Activated gamma-delta T cell treated with anti-CD3 and anti-CD28 coated beads, Interleukin-2, amount 50 U/mL, for 16 hours (primary cell): ENCODE data around the gene IL20.

Source experiments
- DNase-seq: peaks from one replicate; pipeline ENCODE4 v3.0.0-alpha.2; 2020; ENCODE audit warnings: low read depth

The IL20 gene

DNA sequence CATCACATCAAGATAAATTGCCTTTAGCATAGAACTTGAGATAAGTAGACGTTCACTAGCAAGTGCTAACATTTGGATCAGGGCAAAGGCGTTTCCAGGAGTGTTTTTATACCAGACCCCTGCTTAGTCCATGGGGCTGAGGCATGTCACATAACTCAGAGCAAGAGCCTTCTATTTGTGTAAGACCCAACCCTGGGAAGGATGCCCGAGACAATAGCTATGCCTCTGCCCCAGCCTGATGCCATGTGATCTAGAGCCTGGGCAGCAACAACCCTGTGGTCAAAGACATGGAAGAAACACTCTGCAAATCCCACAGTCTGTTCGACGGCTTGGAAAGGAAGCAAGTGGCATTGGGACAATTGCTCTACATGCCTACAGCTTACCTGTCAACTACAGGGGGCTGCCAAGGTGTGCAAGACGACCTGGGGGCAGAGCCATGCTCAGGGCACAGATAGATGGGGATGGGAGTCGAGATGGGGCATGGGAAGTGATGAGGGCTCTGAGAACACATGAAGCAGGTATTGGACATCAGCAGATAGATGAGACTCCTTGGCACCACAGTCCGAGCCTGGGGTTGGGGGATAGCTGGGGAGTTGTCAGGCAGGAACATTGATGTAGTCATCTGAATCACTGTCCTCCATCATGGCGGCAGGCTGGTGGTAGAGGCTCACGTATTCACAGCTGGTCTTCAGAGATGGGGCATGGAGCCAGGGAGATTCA lies 39.2 kb downstream of the IL20 start:
- DNase-seq = no peak

DNA sequence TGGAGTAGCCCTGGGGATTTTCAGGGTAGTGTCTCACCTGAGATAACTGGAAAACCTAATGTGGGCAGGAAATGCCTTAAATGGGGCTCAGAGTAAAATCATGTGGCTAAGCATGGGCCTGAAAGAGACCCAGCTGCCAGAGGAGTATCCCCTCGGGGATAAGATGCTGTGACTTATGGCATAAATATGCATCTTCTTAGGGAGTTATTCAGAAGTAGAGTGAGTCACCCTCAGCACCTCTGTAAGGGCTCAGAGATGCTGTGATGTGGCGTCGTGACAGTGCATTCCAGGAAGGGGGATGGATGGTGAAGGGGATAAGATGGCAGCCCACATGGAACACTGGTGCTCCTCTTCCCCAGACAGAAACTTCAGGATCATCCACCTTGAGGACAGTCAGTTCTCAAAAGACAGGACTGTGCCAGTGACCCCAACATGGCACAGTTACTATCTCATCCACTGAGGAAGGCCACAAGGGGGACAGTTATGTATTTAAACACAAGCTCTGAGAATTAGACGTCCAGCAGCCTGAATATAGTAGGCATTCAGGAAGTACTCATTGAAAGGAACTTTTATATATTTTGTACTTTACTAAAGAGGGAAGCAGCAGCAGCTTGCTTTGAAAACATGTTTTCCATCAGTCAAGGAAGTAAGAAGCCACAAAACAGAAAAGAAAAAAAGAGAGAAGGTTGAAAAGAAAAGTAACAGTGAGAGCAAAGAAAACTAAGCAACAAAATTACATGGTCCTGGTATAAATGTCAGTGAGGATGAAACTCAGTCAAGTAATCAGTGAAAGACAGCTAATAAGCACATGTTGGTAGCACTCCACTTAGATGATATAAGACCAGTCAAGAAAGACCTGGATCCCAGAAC lies 40.1 kb downstream of the IL20 start:
- no peak for DNase-seq

DNA sequence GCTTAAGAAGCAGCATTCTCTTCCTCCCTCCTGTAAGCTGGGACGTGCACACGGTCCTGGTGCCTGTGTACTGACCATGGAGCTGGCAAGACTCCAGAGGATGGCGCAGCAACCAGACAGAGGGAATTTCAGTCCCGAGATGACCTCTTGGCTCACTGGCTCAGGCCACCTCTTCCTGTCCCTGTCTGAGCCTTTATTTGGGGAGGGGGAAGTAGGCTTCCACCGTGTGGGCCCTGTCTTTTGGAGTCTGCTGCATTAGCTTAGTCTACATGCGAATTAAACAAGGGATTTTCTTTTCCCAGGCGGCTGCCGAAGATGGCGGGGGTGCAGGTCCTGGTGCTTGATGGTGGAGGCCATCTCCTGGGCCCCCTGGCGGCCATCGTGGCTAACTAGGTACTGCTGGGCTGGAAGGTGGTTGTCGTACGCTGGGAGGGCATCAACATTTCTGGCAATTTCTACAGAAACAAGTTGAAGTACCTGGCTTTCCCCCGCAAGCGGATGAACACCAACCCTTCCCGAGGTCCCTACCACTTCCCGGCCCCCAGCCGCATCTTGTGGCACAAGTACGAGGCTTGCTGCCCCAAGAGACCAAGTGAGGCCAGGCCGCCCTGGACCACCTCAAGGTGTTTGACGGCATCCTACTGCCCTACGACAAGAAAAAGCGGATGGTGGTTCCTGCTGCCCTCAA lies 42.0 kb downstream of the IL20 start:
- DNase-seq = no peak

DNA sequence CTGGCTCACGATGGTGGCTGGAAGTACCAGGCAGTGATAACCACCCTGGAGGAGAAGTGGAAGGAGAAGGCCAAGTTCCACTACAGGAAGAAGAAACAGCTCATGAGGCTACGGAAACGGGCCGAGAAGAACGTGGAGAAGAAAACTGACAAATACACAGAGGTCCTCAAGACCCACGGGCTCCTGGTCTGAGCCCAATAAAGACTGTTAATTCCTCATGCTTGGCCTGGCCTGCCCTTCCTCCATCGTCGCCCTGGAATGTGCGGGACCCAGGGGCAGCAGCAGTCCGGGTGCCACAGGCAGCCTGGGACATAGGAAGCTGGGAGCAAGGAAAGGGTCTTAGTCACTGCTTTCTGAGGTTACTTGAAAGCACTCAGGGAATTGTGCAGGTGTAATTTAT lies 42.6 kb downstream of the IL20 start:
- no peak for DNase-seq

DNA sequence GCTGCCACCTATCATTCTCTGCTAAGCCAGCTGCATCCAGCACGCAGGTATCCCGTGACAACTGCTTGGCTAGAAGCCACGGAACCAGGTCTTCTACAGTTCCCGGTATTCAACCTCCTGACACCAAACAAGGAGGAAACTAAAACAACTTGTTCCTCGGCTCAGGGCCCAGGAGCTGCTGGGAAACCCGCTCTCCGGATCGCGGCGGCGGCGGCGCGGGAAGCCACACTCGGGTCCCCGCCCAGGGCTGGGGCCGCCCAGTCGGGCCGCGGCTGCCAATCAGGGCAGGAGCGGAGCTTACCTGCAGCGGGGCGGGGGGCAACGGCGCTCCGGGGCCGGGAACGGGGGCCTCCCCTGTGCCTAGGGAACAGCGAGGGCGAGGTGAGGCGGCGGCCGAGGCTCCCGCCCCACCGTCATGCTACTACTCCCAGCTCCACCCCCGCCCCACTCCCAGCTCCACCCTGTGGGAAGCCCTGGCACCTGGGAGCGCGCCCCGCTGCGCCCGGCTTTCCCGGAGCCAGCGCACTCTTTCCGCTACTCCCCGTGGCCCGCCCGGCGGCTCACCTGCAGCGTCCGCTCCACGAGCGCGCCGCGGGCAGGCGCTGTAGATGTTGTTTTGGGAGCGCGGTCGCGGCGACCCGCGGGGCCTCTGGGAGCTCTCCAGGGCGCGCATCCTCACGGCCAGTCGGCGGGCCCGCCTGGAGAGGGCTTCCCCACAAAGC lies 43.9 kb downstream of the IL20 start:
- DNase-seq = no peak

DNA sequence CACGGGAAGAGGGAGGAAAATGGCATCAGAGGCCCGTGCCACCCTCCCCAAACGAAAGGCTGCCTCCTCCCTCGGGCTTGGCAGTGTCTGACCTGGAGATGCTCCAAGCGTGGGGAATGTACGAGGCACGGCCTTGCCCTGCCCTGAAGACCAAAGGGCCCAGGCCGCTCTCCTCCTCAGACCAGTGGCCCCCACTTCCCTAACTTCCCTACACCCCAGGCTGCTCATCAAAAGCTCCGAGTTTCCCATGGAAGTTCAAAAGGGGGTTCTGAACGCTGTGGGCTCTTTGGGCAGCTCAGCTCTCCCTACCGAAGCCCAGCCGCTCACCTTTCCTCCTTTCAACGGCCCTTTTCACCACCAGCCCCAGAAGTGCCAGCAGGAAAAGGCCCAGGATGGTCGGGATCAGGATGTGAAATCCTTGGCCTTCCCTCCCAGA lies 44.5 kb downstream of the IL20 start:
- DNase-seq = no peak

DNA sequence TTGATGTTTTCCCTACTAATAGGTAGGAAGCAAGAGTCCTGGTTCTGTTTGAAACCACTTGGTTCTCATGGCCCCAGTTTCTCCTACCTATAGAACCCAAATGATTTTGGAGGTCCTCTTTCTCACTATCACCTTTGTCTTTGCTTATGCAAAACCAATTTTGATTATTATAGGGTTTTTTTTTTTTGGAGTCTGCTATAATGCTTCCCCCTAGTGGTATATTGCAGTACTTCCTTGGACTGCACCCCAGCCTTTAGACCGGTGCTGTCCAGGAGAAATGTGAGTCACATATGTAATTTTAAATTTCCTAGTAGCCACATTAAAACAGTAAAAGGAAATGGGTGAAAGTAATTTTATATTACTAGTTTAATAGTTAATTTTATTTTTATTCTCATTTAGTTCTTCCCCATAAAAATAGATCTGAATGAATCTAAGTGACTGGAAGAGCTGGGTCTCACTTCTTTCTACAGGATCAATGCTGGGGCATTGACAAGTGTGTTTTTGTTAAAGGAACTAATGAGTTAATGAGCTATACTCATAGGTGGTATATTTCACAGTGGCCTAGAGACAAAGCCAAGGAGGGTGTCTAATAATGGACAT lies 45.7 kb downstream of the IL20 start:
- DNase-seq = no peak

DNA sequence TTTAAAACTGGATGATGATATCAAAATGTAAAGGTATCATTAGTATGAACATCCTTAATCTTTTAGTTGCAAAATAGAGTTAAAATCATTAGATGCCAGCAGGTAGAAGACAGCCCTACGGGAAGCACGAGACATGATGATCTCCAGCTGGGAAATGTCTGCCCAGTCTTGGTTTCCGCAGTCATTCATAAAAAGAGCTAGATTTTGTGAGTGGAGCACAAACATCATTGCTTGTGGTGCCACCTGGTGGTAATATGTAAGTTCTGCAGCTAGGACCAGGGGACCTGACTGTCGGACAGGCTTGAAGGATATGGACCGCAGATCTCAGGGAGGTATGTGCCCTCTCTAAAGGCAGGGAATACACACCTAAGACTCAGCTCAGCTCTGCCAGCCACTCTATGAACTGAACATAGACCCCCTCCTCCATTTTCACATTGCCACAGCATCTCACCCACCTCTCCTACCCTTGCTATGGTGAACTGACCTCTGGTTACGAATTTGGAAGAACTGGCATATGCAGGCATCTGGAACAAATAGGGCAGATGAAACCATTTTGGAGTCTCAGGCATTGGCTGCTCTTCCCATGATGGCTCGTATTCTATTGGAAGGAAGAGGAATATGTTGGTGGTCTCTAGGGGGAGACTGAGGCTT lies 47.1 kb downstream of the IL20 start:
- peak; percentile 47 for DNase-seq

DNA sequence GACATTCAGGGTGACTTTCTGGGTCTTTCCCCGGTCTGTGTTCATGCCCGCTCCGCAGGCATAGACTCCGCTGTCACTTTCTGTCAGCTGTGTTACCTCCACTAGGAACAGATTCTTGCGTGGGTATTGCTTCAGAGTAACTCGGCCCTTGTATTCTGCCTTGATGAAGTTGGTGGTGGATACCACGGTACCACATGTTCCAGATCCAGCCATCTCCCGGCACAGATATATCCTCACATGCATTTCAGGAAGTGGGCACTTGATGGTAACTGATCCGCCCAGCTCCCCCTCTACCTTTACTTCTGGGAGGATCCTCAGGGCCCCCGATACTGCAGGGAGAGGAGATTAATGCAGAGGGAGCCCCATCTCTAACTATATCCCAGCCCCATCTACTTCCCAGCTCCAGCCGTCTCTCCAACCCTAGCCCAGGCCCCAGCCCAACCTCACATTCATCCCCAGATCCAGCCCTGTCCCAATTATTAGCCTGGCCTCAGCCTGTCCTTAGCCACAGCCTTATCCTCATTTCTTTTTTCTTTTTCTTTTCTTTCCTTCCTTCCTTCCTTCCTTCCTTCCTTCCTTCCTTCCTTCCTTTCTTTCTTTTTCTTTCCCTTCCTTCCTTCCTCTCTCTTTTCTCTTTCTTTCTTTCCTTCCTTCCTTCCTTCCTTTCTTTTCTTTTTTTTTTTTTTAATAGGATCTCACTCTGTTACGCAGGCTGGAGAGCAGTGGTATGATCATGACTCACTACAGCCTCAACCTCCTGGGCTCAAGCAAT lies 48.5 kb downstream of the IL20 start:
- no peak for DNase-seq

DNA sequence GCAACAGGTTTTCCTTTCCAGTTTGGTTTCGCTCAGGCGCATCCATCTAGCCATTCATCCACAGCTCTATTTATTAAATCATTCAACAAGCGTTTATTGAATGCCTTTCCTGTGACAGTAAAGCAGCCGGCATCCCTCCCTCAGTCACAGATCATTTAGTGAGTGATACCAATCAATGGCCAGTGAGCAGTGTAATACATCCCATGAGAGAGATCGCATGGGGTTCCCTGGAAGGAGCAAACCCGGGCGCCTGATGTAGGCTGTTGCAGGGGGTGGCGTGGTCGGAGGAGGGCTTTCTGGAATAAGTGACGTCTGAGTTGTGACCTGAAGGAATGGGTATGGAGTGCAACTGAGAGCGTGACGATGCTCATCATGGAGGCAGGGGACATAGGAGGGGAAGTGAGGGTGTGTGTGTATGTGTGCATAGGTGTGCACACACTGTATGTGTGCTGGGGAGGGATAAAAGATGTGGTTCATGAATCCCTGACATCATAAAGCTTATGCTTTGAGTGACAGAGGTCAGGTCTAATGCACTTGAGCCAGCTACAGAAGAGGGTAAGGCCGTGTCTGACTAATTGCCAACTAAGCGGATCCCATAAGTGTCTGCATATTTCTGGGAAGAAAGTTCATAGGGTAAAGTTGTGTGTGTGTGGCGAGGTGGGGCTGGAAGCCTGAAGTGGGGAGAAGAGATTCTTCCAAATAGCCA lies 49.8 kb downstream of the IL20 start:
- DNase-seq = no peak

DNA sequence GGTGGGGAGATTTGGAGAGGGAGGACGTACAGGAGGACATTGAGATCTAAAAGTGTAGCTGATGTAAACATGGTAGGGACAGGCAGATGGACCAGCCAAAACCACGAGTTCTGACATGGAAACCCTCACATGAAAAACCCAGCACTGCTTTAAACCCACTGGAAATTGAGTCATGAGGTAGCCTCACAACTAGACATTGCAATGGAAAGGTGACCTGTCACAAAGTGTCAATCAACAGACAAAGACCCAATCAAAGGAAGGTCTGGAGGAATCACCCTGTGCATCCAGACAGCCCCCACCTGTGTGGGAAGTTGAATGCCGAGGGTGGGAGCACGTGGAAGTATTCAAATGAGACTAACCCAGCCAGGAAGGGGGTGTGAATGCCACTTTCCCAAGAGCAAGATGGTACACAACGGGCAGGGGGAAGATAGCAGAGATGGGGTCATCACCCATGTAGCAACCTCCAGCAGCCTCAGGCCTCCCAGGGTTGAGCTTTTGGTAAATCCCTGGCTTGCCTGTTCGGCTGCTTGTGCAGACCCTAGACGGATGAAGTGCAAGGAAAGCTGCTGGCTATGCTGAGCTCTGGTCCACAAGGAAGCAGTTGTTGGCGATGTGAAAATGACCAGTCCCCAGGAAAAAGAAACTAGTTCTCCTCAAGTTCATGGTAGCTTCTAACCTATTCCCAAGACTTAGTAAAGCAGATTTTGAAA lies 50.7 kb downstream of the IL20 start:
- DNase-seq = no peak

DNA sequence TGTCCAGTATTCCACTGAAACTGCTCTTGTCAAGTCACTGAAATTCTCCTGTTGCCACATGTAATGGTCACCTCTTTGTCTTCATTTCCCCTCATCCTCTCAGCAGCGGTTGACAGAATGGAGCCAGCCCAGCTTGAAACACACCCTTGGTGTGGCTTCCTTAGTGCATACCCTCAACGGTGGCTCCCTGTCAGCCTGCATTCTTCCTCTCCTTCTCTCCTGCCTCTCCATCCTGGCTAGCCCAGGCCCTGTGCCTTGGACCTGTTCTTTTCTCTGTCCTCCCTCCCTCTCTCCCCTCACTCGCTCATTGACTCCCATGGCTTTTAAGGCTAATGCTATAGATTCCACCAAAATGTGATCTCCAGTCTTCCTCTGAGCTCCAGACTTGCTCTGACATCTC lies 52.7 kb downstream of the IL20 start:
- DNase-seq = no peak
